ENCODE results near the gene IQCB1. TPM values are rescaled to one million over a fixed set of nuclear protein-coding genes. Genes with fewer than 3 reads are reported as not detected.
"Not testable (repeated sequence)": the region's sequence is repeated elsewhere in the genome, so short reads cannot be mapped to it uniquely, and the experiment has no call there.

Gene IQCB1
- total RNA-seq, 4 donors from 2014 or later: 4.5 to 52.1 (median 29.1) TPM

DNA sequence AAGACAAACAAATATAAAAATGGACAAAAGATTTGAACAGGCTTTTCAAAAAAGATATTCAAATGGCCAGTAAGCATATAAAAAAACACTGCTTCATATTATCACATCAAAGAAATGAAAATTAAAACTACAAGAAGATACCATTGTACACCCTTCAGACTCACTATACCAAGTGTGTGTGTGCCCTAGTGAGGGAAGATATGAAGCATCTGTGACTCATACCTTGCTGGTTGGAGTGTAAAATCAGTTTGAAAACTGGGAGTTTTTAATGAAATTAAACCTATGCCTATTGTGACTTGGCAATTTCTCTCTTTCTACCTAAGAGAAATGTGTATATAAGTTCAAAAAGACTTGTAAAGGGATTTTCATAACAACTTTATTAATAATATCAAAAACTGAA lies 35.9 kb upstream of the IQCB1 start:
- Histone ChIP-seq H3K36me3 (no peaks in the 10 kb centered on the region), H3K4me3 (no peak overlapping the region), H3K9me3 (no peaks in the 10 kb centered on the region), H3K27ac (no peak overlapping the region), H3K27me3 (no peaks in the 10 kb centered on the region), H3K4me1 (no peaks in the 10 kb centered on the region)
- intact Hi-C loops (cut with DNase I; ENCODE audit: low total_unique reads): no loop called here
- in situ Hi-C loops (cut with MboI; ENCODE audit: low pct_ligation_motif_present in 1 of 4, low pct_unique_long_range_greater_than_20kb in 1 of 4, low sequenced_read_pairs in 3 of 4): loop anchor here in 1 of 4 donors (25.0 kb wide), 1 partner anchor 392 kb away; no protein-coding TSS in a partner anchor
- no peak for TF ChIP-seq EP300 (IDR thresholded peaks at IDR 0.05; ENCODE audit: low read depth)
- no peak for TF ChIP-seq POLR2AphosphoS5 (IDR thresholded peaks at IDR 0.05)
- no peak for TF ChIP-seq POLR2A (IDR thresholded peaks at IDR 0.05)
- TF ChIP-seq, protein P1, sequence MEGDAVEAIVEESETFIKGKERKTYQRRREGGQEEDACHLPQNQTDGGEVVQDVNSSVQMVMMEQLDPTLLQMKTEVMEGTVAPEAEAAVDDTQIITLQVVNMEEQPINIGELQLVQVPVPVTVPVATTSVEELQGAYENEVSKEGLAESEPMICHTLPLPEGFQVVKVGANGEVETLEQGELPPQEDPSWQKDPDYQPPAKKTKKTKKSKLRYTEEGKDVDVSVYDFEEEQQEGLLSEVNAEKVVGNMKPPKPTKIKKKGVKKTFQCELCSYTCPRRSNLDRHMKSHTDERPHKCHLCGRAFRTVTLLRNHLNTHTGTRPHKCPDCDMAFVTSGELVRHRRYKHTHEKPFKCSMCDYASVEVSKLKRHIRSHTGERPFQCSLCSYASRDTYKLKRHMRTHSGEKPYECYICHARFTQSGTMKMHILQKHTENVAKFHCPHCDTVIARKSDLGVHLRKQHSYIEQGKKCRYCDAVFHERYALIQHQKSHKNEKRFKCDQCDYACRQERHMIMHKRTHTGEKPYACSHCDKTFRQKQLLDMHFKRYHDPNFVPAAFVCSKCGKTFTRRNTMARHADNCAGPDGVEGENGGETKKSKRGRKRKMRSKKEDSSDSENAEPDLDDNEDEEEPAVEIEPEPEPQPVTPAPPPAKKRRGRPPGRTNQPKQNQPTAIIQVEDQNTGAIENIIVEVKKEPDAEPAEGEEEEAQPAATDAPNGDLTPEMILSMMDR (IDR thresholded peaks at IDR 0.05): no peak
- DNase-seq: no peak

DNA sequence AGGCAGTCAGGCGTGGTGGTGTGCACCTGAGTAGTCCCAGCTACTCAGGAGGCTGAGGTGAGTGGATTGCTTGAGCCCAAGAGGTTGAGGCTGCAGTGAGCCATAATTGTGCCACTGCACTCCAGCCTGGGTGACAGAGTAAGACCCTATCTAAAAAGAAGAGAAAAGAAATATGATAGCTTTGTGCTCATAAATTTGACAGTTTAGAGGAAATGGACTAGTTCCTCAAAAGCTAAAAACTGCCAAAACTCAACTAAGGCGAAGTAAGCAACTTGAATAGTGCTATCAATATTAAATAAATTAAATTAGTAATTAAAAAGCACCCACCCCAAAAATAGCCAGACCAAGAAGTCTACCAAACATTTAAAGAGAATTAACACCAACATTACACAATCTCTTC lies 34.9 kb upstream of the IQCB1 start:
- in situ Hi-C loops (cut with MboI; ENCODE audit: low pct_ligation_motif_present in 1 of 4, low pct_unique_long_range_greater_than_20kb in 1 of 4, low sequenced_read_pairs in 3 of 4): loop anchor here in 1 of 4 donors (25.0 kb wide), 1 partner anchor 393 kb away; no protein-coding TSS in a partner anchor
- 86 to 92% methylated on average over 2 of the region's 2 CpGs for whole genome bisulfite sequencing, 2 donors (ENCODE audit: low coverage in 1 of 2)
- Histone ChIP-seq H3K27me3 (no peaks in the 10 kb centered on the region), H3K27ac (no peak overlapping the region), H3K9me3 (no peaks in the 10 kb centered on the region), H3K4me1 (no peaks in the 10 kb centered on the region), H3K4me3 (no peak overlapping the region), H3K36me3 (no peaks in the 10 kb centered on the region)
- intact Hi-C loops (cut with DNase I; ENCODE audit: low total_unique reads): no loop called here
- TF ChIP-seq, protein P1 (IDR thresholded peaks at IDR 0.05): no peak
- TF ChIP-seq POLR2AphosphoS5 (IDR thresholded peaks at IDR 0.05) (no peak), EP300 (IDR thresholded peaks at IDR 0.05; ENCODE audit: low read depth) (no peak), POLR2A (IDR thresholded peaks at IDR 0.05) (no peak)
- no peak for DNase-seq

DNA sequence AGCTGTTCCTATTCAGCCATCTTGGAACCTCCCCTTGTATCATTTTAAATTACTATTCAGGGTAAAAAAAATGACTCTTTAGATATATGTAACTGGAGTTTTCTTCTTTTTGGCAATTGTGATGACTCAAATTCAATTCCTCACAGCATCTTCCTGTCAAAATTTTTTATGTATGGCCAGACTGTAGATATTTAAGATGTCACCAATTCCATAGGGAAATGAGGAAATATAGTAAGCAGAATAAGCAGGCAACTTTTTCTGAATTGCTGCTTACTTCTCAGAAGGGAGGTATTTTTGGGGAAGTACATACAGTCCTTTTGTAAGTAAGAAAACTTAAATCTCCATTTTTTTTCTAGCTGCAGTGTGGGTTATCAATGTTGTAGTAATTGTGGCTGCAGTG lies 28.9 kb upstream of the IQCB1 start:
- Histone ChIP-seq H3K4me1 (no peaks in the 10 kb centered on the region), H3K27ac (no peak overlapping the region), H3K36me3 (no peaks in the 10 kb centered on the region), H3K9me3 (no peaks in the 10 kb centered on the region), H3K27me3 (no peaks in the 10 kb centered on the region), H3K4me3 (no peak overlapping the region)
- TF ChIP-seq POLR2AphosphoS5 (IDR thresholded peaks at IDR 0.05) (no peak), EP300 (IDR thresholded peaks at IDR 0.05; ENCODE audit: low read depth) (no peak), POLR2A (IDR thresholded peaks at IDR 0.05) (no peak)
- TF ChIP-seq, protein P1 (IDR thresholded peaks at IDR 0.05): no peak
- intact Hi-C loops (cut with DNase I; ENCODE audit: low total_unique reads) (no loop called here), in situ Hi-C loops (cut with MboI; ENCODE audit: low pct_ligation_motif_present in 1 of 4, low pct_unique_long_range_greater_than_20kb in 1 of 4, low sequenced_read_pairs in 3 of 4) (loop anchor here in 1 of 4 donors (25.0 kb wide), 1 partner anchor 398 kb away; no protein-coding TSS in a partner anchor)
- DNase-seq: no peak

DNA sequence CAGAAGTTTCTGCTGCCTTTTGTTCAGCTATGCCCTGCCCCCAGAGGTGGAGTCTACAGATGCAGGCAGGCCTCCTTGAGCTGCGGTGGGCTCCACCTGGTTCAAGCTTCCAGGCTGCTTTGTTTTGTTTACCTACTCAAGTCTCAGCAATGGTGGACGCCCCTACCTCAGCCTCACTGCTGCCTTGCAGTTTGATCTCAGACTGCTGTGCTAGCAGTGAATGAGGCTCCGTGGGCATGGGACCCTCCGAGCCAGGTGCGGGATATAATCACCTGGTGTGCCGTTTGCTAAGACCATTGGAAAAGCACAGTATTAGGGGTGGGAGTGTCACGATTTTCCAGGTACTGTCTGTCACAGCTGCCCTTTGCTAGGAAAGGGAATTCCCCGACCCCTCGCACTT lies 28.4 kb upstream of the IQCB1 start:
- in situ Hi-C loops (cut with MboI; ENCODE audit: low pct_ligation_motif_present in 1 of 4, low pct_unique_long_range_greater_than_20kb in 1 of 4, low sequenced_read_pairs in 3 of 4): loop anchor here in 1 of 4 donors (25.0 kb wide), 1 partner anchor 399 kb away; no protein-coding TSS in a partner anchor
- intact Hi-C loops (cut with DNase I; ENCODE audit: low total_unique reads): not testable (repeated sequence)
- WGBS, 2 donors (ENCODE audit: low coverage in 1 of 2): 97% methylated on average over 9 of the region's 9 CpGs; no CpG with 5 or more reads in 1 of the 2 donors

DNA sequence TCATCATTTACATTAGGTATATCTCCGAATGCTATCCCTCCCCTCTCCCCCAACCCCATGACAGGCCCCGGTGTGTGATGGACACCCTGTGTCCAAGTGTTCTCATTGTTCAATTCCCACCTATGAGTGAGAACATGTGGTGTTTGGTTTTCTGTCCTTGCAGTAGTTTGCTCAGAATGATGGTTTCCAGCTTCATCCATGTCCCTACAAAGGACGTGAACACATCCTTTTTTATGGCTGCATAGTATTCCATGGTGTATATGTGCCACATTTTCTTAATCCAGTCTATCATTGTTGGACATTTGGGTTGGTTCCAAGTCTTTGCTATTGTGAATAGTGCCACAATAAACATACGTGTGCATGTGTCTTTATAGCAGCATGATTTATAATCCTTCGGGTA lies 22.9 kb upstream of the IQCB1 start:
- in situ Hi-C loops (cut with MboI; ENCODE audit: low pct_ligation_motif_present in 1 of 4, low pct_unique_long_range_greater_than_20kb in 1 of 4, low sequenced_read_pairs in 3 of 4): loop anchor here in 1 of 4 donors (25.0 kb wide), 1 partner anchor 405 kb away; no protein-coding TSS in a partner anchor
- H3K4me1 ChIP-seq; intact Hi-C loops (cut with DNase I; ENCODE audit: low total_unique reads); H3K27ac ChIP-seq; H3K4me3 ChIP-seq; H3K9me3 ChIP-seq; H3K36me3 ChIP-seq; H3K27me3 ChIP-seq; DNase-seq: not testable (repeated sequence)
- 80 to 100% methylated on average over 3 to 5 of the region's 5 CpGs for WGBS, 2 donors (ENCODE audit: low coverage in 1 of 2)

More for the DNA sequence above, 28.4 kb upstream of the IQCB1 start:
- H3K9me3 ChIP-seq, H3K4me3 ChIP-seq, H3K27ac ChIP-seq, DNase-seq, H3K4me1 ChIP-seq, H3K36me3 ChIP-seq, H3K27me3 ChIP-seq: not testable (repeated sequence)

Data from transverse colon (tissue), 4 donors.